K562 (cell line): ENCODE measurements around the gene MRPS18B. TPM values are rescaled to one million over a fixed set of nuclear protein-coding genes. Genes with fewer than 3 reads are reported as not detected.
A peak's percentile ranks its signal among the peaks of the same experiment; 100 is the strongest.

ENCODE experiments used
- DACH1 ChIP-seq: fragments of 450-650 bp; IDR thresholded peaks from 2 replicates; pipeline ENCODE4 v1.6.1; 2018; ENCODE audit not compliant: partially characterized antibody
- DPF2 ChIP-seq: fragments of 450-650 bp; IDR thresholded peaks from 2 replicates; pipeline ENCODE4 v1.6.1; 2016
- E2F3 ChIP-seq: fragments of 250-450 bp; sonication (Bioruptor Pico); IDR thresholded peaks from 2 replicates; pipeline ENCODE4 v1.4.0; 2020; ENCODE audit warnings: mild to moderate bottlenecking
- EGR1 ChIP-seq: fragments of 450-650 bp; conservative IDR thresholded peaks from 2 replicates; pipeline ENCODE4 v1.6.1; 2017; ENCODE audit warnings: mild to moderate bottlenecking
- ESRRA ChIP-seq: fragments of 450-650 bp; IDR thresholded peaks from 2 replicates; pipeline ENCODE4 v1.6.1; 2014; ENCODE audit warnings: low read depth, mild to moderate bottlenecking, moderate library complexity, borderline replicate concordance
- EWSR1 ChIP-seq: fragments of 450-650 bp; IDR thresholded peaks from 2 replicates; pipeline ENCODE4 v1.6.1; 2018; ENCODE audit warnings: borderline replicate concordance, mild to moderate bottlenecking, low read depth, moderate library complexity; ENCODE audit not compliant: partially characterized antibody
- FOXK1 ChIP-seq: sonication (generic); formaldehyde crosslinking; IDR thresholded peaks from 2 replicates; pipeline ENCODE4 v1.8.0; 2022; ENCODE audit warnings: missing genetic modification reagents, mild to moderate bottlenecking, borderline replicate concordance
- FOXP1 ChIP-seq: sonication (generic); formaldehyde crosslinking; IDR thresholded peaks from 2 replicates; pipeline ENCODE4 v1.8.0; 2022; ENCODE audit warnings: mild to moderate bottlenecking, missing genetic modification reagents
- FUS ChIP-seq: fragments of 200-400 bp; formaldehyde crosslinking; optimal IDR thresholded peaks from 2 replicates; pipeline ENCODE3; 2017; ENCODE audit warnings: low read depth, low read length
- IFI16 ChIP-seq: fragments of 250-450 bp; sonication (Bioruptor Pico); IDR thresholded peaks from 2 replicates; pipeline ENCODE4 v2.1.2; 2022; ENCODE audit warnings: mild to moderate bottlenecking, inconsistent platforms
- MAFF ChIP-seq: IDR thresholded peaks from 2 replicates; pipeline ENCODE4 v1.6.1; 2012; ENCODE audit warnings: low read length, improper control_type of control experiment
- MCM2 ChIP-seq: fragments of 450-650 bp; IDR thresholded peaks from 2 replicates; pipeline ENCODE4 v1.6.1; 2017; ENCODE audit warnings: low read depth, mild to moderate bottlenecking
- NEUROD1 ChIP-seq: fragments of 150-350 bp; IDR thresholded peaks from 2 replicates; pipeline ENCODE4 v1.6.1; 2014; ENCODE audit warnings: borderline replicate concordance, low read length, low read depth; ENCODE audit not compliant: partially characterized antibody
- RBFOX2 ChIP-seq: fragments of 200-400 bp; formaldehyde crosslinking; IDR thresholded peaks from 2 replicates; pipeline ENCODE4 v1.6.1; 2017; ENCODE audit warnings: low read depth, mild to moderate bottlenecking, low read length, moderate library complexity
- RFX1 ChIP-seq: fragments of 450-650 bp; IDR thresholded peaks from 2 replicates; pipeline ENCODE4 v1.6.1; 2016; ENCODE audit warnings: mild to moderate bottlenecking, moderate library complexity
- SIN3B ChIP-seq: fragments of 450-650 bp; IDR thresholded peaks from 2 replicates; pipeline ENCODE4 v1.6.1; 2017; ENCODE audit warnings: low read depth, mild to moderate bottlenecking, moderate library complexity
- SOX6 ChIP-seq: fragments of 450-650 bp; IDR thresholded peaks from 2 replicates; pipeline ENCODE4 v1.6.1; 2014; ENCODE audit warnings: mild to moderate bottlenecking
- SRF ChIP-seq, 2 experiments: fragments of 250-450, 450-650 bp in 1 of 2; sonication (Bioruptor Pico) in 1 of 2; sonication (generic) in 1 of 2; formaldehyde crosslinking; IDR thresholded peaks; 2 replicates each; pipeline versions ENCODE4 v1.5.0 to v1.5.1; 2020 to 2022; ENCODE audit warnings: mild to moderate bottlenecking in 1 of 2, missing genetic modification reagents in 1 of 2
- ZNF232 ChIP-seq: sonication (generic); formaldehyde crosslinking; IDR thresholded peaks from 2 replicates; pipeline ENCODE4 v1.8.0; 2022; ENCODE audit warnings: mild to moderate bottlenecking, missing genetic modification reagents
- polyA plus RNA-seq, 8 experiments: library from polyadenylated mRNA; depleted of rRNA in 4 of 8; stranded (reverse) in 5 of 8; unstranded in 3 of 8; fragments of >200 nt; fragmentation: Nextera tagmentation in 2 of 8; fragmentation: Illumina TruSeq in 1 of 8; extraction: Ambion mirVana in 2 of 8; extraction: Trizol in 1 of 8; gene quantifications; 2 replicates each; pipeline versions ENCODE4 v1.2.1 to v1.2.3, GENCODE V29; 2011 to 2014; ENCODE audit warnings: inconsistent platforms in 1 of 8, missing spikeins in 1 of 8
- total RNA-seq, 7 experiments: library from RNA; depleted of rRNA in 6 of 7; stranded (reverse); fragments of >200 nt in 6 of 7; fragmentation: Illumina TruSeq in 2 of 7; extraction: Trizol in 2 of 7; gene quantifications; 2 replicates each; pipeline versions ENCODE4 v1.2.1 to v1.2.3, GENCODE V29; 2011 to 2021; ENCODE audit warnings: low replicate concordance in 1 of 7
- TF ChIP-seq, protein P1 (sequence below): fragments of 250-450 bp; sonication (Bioruptor Pico); IDR thresholded peaks from 2 replicates; pipeline ENCODE4 v1.8.0; 2022; ENCODE audit warnings: moderate library complexity, mild to moderate bottlenecking, inconsistent platforms
- TF ChIP-seq, protein P2 (sequence below), 2 experiments: fragments of 450-650 bp; IDR thresholded peaks; 2 replicates each; pipeline ENCODE4 v1.6.1; 2018; ENCODE audit warnings: mild to moderate bottlenecking in 2 of 2, low read depth in 1 of 2; ENCODE audit not compliant: partially characterized antibody in 2 of 2
- TF ChIP-seq, protein P3 (sequence below): IDR thresholded peaks from 2 replicates; pipeline ENCODE4 v1.6.1; 2011; ENCODE audit warnings: borderline replicate concordance, low read depth, mild to moderate bottlenecking, moderate library complexity, low read length; ENCODE audit not compliant: insufficient read depth, poor library complexity, severe bottlenecking

The MRPS18B gene
- total and polyA plus RNA-seq, 9 of the 15 experiments (the other 6 are each of a cell fraction or from before 2014, with no cell fraction given), result 132 to 383 (median 178) TPM

DNA sequence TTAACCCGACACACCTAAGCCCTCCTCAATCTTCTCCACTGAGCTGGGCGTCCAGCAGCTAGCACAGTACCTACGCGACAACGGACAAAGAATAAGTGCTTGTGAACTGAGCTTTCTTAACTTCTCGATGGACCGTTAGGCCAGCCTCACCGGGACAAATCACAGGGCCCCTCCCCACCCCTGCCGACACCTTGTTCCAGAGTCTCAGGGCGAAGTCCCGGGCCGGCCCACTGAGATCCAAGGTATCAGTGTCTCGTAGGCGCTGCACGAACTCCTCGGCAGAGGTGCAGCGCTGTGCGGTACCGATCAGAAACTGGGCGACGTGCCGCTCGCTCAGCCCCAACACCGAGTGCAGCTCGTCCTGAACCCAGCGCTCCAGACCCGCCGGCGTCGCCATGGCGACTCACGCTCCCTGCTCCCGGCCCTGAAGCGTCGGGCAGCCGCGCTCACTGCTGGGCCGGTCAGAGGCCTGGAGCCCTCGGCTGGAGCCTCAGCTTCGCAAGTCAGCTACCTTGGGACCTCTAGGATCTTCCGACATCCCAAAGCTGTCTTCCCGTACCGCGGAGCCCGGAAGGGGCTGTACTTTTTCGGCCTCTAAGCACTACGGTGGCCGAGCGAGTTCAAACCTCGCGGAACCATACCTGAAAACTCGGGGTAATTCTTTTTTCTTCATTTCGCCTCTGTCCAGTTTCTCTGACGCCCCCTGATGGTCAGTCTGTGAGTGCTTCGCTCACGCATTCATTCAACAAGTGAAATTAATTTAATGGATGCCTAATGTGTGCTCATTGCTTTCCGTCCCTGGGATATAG, 55.0 kb downstream of the MRPS18B start, which contains the start of gene DHX16 (continued):
- TF ChIP-seq RBFOX2 (peak; percentile 82), FUS (no peak), ESRRA (peak; percentile 38), ZNF232 (CRISPR knock-in tag) (0 out of 2 replicates have a peak, but pooled peaks have one; percentile 55), DPF2 (peak; percentile 49; the same call in 1 of the 2 replicates), FOXK1 (CRISPR knock-in tag) (no peak; the same call in none of the 2 replicates), MCM2 (no peak), MAFF (0 out of 2 replicates have a peak, but pooled peaks have one; percentile 43), SIN3B (peak; percentile 84), DACH1 (no peak), SRF (CRISPR knock-in tag; IDR thresholded peaks at IDR 0.05) (peak in 1 of 2 experiments; percentile 77; a peak in 1 of 4 replicates), EGR1 (no peak), E2F3 (0 out of 2 replicates have a peak, but pooled peaks have one; percentile 16), SOX6 (peak; percentile 71), FOXP1 (CRISPR knock-in tag) (peak; percentile 90), EWSR1 (no peak), IFI16 (0 out of 2 replicates have a peak, but pooled peaks have one; percentile 53), NEUROD1 (peak; percentile 77), RFX1 (peak; percentile 94)
- TF ChIP-seq, protein P1, sequence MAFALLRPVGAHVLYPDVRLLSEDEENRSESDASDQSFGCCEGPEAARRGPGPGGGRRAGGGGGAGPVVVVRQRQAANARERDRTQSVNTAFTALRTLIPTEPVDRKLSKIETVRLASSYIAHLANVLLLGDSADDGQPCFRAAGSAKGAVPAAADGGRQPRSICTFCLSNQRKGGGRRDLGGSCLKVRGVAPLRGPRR (CRISPR knock-in tag), result no peak
- TF ChIP-seq, protein P2, sequence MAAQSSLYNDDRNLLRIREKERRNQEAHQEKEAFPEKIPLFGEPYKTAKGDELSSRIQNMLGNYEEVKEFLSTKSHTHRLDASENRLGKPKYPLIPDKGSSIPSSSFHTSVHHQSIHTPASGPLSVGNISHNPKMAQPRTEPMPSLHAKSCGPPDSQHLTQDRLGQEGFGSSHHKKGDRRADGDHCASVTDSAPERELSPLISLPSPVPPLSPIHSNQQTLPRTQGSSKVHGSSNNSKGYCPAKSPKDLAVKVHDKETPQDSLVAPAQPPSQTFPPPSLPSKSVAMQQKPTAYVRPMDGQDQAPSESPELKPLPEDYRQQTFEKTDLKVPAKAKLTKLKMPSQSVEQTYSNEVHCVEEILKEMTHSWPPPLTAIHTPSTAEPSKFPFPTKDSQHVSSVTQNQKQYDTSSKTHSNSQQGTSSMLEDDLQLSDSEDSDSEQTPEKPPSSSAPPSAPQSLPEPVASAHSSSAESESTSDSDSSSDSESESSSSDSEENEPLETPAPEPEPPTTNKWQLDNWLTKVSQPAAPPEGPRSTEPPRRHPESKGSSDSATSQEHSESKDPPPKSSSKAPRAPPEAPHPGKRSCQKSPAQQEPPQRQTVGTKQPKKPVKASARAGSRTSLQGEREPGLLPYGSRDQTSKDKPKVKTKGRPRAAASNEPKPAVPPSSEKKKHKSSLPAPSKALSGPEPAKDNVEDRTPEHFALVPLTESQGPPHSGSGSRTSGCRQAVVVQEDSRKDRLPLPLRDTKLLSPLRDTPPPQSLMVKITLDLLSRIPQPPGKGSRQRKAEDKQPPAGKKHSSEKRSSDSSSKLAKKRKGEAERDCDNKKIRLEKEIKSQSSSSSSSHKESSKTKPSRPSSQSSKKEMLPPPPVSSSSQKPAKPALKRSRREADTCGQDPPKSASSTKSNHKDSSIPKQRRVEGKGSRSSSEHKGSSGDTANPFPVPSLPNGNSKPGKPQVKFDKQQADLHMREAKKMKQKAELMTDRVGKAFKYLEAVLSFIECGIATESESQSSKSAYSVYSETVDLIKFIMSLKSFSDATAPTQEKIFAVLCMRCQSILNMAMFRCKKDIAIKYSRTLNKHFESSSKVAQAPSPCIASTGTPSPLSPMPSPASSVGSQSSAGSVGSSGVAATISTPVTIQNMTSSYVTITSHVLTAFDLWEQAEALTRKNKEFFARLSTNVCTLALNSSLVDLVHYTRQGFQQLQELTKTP (IDR thresholded peaks at IDR 0.05; ENCODE audit: low read depth in 1 of 2, partially characterized antibody in 2 of 2), result peak in 1 of 2 experiments; percentile 68
- TF ChIP-seq, protein P3, sequence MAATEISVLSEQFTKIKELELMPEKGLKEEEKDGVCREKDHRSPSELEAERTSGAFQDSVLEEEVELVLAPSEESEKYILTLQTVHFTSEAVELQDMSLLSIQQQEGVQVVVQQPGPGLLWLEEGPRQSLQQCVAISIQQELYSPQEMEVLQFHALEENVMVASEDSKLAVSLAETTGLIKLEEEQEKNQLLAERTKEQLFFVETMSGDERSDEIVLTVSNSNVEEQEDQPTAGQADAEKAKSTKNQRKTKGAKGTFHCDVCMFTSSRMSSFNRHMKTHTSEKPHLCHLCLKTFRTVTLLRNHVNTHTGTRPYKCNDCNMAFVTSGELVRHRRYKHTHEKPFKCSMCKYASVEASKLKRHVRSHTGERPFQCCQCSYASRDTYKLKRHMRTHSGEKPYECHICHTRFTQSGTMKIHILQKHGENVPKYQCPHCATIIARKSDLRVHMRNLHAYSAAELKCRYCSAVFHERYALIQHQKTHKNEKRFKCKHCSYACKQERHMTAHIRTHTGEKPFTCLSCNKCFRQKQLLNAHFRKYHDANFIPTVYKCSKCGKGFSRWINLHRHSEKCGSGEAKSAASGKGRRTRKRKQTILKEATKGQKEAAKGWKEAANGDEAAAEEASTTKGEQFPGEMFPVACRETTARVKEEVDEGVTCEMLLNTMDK, result peak; percentile 79
